Sigmoid colon (tissue), 4 donors: ENCODE data around the gene CCDC38.

Source experiments
- CTCF ChIP-seq, 4 experiments: fragments of 450-650 bp in 3 of 4; fragments of 200-600 bp in 1 of 4; IDR thresholded peaks; one replicate each; pipeline ENCODE4 v1.5.1; 2016 to 2019; ENCODE audit warnings: antibody characterized with exemption in 4 of 4, mild to moderate bottlenecking in 3 of 4, moderate library complexity in 2 of 4
- POLR2AphosphoS5 ChIP-seq, 4 donors: sonication (generic); formaldehyde crosslinking; IDR thresholded peaks; one replicate each; pipeline ENCODE4 v1.6.1; 2017; ENCODE audit warnings: antibody characterized with exemption in 4 of 4

DNA sequence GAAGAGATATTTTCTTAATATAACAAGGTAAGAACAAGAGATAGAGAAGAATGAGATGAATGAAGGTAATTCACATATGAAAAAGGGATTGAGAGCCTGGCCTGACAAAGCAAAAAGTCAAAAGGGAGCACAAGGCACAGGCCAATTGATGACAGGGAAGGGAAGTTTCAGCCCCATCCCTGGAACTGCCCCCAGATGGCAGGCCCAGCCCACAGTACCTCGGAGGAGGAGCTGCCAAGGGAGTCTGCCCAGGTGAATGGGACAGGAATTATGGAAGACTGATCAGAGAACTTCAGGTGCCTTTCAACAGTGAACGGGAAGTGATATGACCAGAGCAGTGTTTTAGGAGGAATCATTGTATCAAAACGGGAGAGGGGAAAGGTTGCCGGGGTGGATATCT, 68.0 kb downstream of the CCDC38 start:
- no peak for TF ChIP-seq POLR2AphosphoS5 (IDR thresholded peaks at IDR 0.05)
- no peak for TF ChIP-seq CTCF (IDR thresholded peaks at IDR 0.05)
